Measurements from ENCODE around the gene KCNS1. TPM values are rescaled to one million over a fixed set of nuclear protein-coding genes. Genes with fewer than 3 reads are reported as not detected.
A peak's percentile ranks its signal among the peaks of the same experiment; 100 is the strongest.

Gene KCNS1
- total and polyA plus RNA-seq, 7 experiments from 2014 or later: 0.07 to 0.12 (median 0.08) TPM; not detected in 4

GRCh38 chr20:45060294-45060693 lies 40.6 kb downstream of the KCNS1 start:
- Mint-ChIP-seq H3K4me1 (peaks cover 36 to 91% (median 83%) of the 10 kb centered on the region in 7 donors), H3K27me3 (no peaks in the 10 kb centered on the region), H3K9me3 (no peaks in the 10 kb centered on the region), H3K4me3 (peak overlapping the region in 2 of 10 donors; percentile 10 to 39), H3K27ac (peak overlapping the region in 8 of 9 donors; percentile 9 to 85 (median 64)), H3K36me3 (peaks cover 14 to 40% (median 25%) of the 10 kb centered on the region in 5 donors)
- ATAC-seq (no peak), DNase-seq (no peak)
- Histone ChIP-seq H3K9me3 (ENCODE audit: control insufficient read depth in 2 of 3, low read length in 3 of 3) (no peaks in the 10 kb centered on the region), H3K36me3 (ENCODE audit: control insufficient read depth in 2 of 3, insufficient read depth in 3 of 3, low read length in 3 of 3) (peaks cover 11 to 49% (median 12%) of the 10 kb centered on the region in 3 experiments), H3K27me3 (ENCODE audit: control insufficient read depth in 2 of 2, insufficient read depth in 2 of 2, low read length in 2 of 2) (no peaks in the 10 kb centered on the region), H3K27ac (ENCODE audit: low read depth, low read length) (no peak overlapping the region), H3K4me3 (ENCODE audit: low read length) (no peak overlapping the region), H3K4me1 (ENCODE audit: control insufficient read depth in 2 of 2, insufficient read depth in 2 of 2, low read length in 2 of 2) (peaks cover 18% of the 10 kb centered on the region in 2 donors)
- ChIA-PET CTCF (interaction anchor here (1.2 kb wide), 1 partner anchor 16 kb away, joined by 5 read pairs; no protein-coding TSS in a partner anchor), POLR2A (interaction anchor here (1.7 kb wide), 1 partner anchor 64 kb away, joined by 6 read pairs; no protein-coding TSS in a partner anchor)
- intact Hi-C loops (cut with micrococcal nuclease): no loop called here

GRCh38 chr20:45059022-45059728 lies 41.8 kb downstream of the KCNS1 start:
- Histone ChIP-seq H3K27me3 (ENCODE audit: control insufficient read depth in 2 of 2, insufficient read depth in 2 of 2, low read length in 2 of 2) (no peaks in the 10 kb centered on the region), H3K27ac (ENCODE audit: low read depth, low read length) (no peak overlapping the region), H3K4me1 (ENCODE audit: control insufficient read depth in 2 of 2, insufficient read depth in 2 of 2, low read length in 2 of 2) (peaks cover 10 to 17% of the 10 kb centered on the region in 2 donors), H3K9me3 (ENCODE audit: control insufficient read depth in 2 of 3, low read length in 3 of 3) (no peaks in the 10 kb centered on the region), H3K36me3 (ENCODE audit: control insufficient read depth in 2 of 3, insufficient read depth in 3 of 3, low read length in 3 of 3) (peaks cover 11 to 54% (median 12%) of the 10 kb centered on the region in 3 experiments), H3K4me3 (ENCODE audit: low read length) (no peak overlapping the region)
- Mint-ChIP-seq H3K4me3 (peak overlapping the region in 4 of 10 donors; percentile 2 to 46 (median 16)), H3K36me3 (peaks cover 19 to 40% (median 31%) of the 10 kb centered on the region in 5 donors), H3K27me3 (no peaks in the 10 kb centered on the region), H3K4me1 (peaks cover 33 to 90% (median 83%) of the 10 kb centered on the region in 7 donors), H3K27ac (peak overlapping the region in 8 of 9 donors; percentile 26 to 77 (median 50)), H3K9me3 (no peaks in the 10 kb centered on the region)
- ATAC-seq (no peak), DNase-seq (no peak)
- ChIA-PET POLR2A (interaction anchor here (1.7 kb wide), 1 partner anchor 62 kb away, joined by 6 read pairs; no protein-coding TSS in a partner anchor), CTCF (interaction anchor here (0.9 to 1.2 kb wide), 3 partner anchors 11 to 36 kb away, joined by 3 to 5 read pairs (median 4); no protein-coding TSS in a partner anchor)
- intact Hi-C loops (cut with micrococcal nuclease): loop anchor here in 1 of 2 donors (2.0 kb wide), 1 partner anchor 14 kb away; no protein-coding TSS in a partner anchor

- no peak overlapping the region for H3K27ac ChIP-seq (ENCODE audit: low read depth, low read length)
- no peak for ATAC-seq
- peaks cover 17 to 44% (median 31%) of the 10 kb centered on the region in 5 donors for H3K36me3 Mint-ChIP-seq
Measured at GRCh38 chr20:45058168-45058850, 42.6 kb downstream of the KCNS1 start.

GRCh38 chr20:45056473-45057173 lies 44.3 kb downstream of the KCNS1 start:
- Mint-ChIP-seq H3K4me1 (peaks cover 46 to 96% (median 91%) of the 10 kb centered on the region in 7 donors), H3K27me3 (no peaks in the 10 kb centered on the region), H3K27ac (peak overlapping the region in 7 of 9 donors; percentile 17 to 78 (median 48)), H3K4me3 (peak overlapping the region in 1 of 10 donors; percentile 18), H3K36me3 (peaks cover 19 to 44% (median 25%) of the 10 kb centered on the region in 5 donors), H3K9me3 (no peaks in the 10 kb centered on the region)
- Histone ChIP-seq H3K27ac (ENCODE audit: low read depth, low read length) (no peak overlapping the region), H3K4me1 (ENCODE audit: control insufficient read depth in 2 of 2, insufficient read depth in 2 of 2, low read length in 2 of 2) (peaks cover 23 to 39% of the 10 kb centered on the region in 2 donors), H3K9me3 (ENCODE audit: control insufficient read depth in 2 of 3, low read length in 3 of 3) (no peaks in the 10 kb centered on the region), H3K27me3 (ENCODE audit: control insufficient read depth in 2 of 2, insufficient read depth in 2 of 2, low read length in 2 of 2) (no peaks in the 10 kb centered on the region), H3K4me3 (ENCODE audit: low read length) (no peak overlapping the region), H3K36me3 (ENCODE audit: control insufficient read depth in 2 of 3, insufficient read depth in 3 of 3, low read length in 3 of 3) (peaks cover 16 to 66% (median 22%) of the 10 kb centered on the region in 3 experiments)
- intact Hi-C loops (cut with micrococcal nuclease): loop anchor here in 1 of 2 donors (1.0 kb wide), 1 partner anchor 7 kb away; no protein-coding TSS in a partner anchor
- POLR2A ChIA-PET: no interaction called here
- no peak for DNase-seq
- no peak for ATAC-seq
- CTCF ChIA-PET: no interaction called here

More at GRCh38 chr20:45058168-45058850, 42.6 kb downstream of the KCNS1 start:
- Mint-ChIP-seq H3K4me3 (no peak overlapping the region), H3K27ac (peak overlapping the region in 7 of 9 donors; percentile 26 to 77 (median 56)), H3K9me3 (no peaks in the 10 kb centered on the region), H3K4me1 (peaks cover 33 to 90% (median 84%) of the 10 kb centered on the region in 7 donors), H3K27me3 (no peaks in the 10 kb centered on the region)
- CTCF ChIA-PET: interaction anchor here (0.9 to 1.1 kb wide), 2 partner anchors 11 to 37 kb away, joined by 3 to 4 read pairs; no protein-coding TSS in a partner anchor
- DNase-seq: no peak
- no peak overlapping the region for H3K4me3 ChIP-seq (ENCODE audit: low read length)
- intact Hi-C loops (cut with micrococcal nuclease): loop anchor here in 1 of 2 donors (2.0 kb wide), 1 partner anchor 14 kb away; no protein-coding TSS in a partner anchor
- POLR2A ChIA-PET: no interaction called here
- H3K27me3 ChIP-seq (ENCODE audit: control insufficient read depth in 2 of 2, insufficient read depth in 2 of 2, low read length in 2 of 2): no peaks in the 10 kb centered on the region
- peaks cover 12 to 22% of the 10 kb centered on the region in 2 donors for H3K4me1 ChIP-seq (ENCODE audit: control insufficient read depth in 2 of 2, insufficient read depth in 2 of 2, low read length in 2 of 2)
- no peaks in the 10 kb centered on the region for H3K9me3 ChIP-seq (ENCODE audit: control insufficient read depth in 2 of 3, low read length in 3 of 3)
- H3K36me3 ChIP-seq (ENCODE audit: control insufficient read depth in 2 of 3, insufficient read depth in 3 of 3, low read length in 3 of 3): peaks cover 13 to 63% (median 20%) of the 10 kb centered on the region in 3 experiments

- DNase-seq (no peak), ATAC-seq (no peak)
- peaks cover 11 to 58% (median 16%) of the 10 kb centered on the region in 3 experiments for H3K36me3 ChIP-seq (ENCODE audit: control insufficient read depth in 2 of 3, insufficient read depth in 3 of 3, low read length in 3 of 3)
- no peak overlapping the region for H3K4me3 ChIP-seq (ENCODE audit: low read length)
- intact Hi-C loops (cut with micrococcal nuclease): no loop called here
- H3K27me3 ChIP-seq (ENCODE audit: control insufficient read depth in 2 of 2, insufficient read depth in 2 of 2, low read length in 2 of 2): no peaks in the 10 kb centered on the region
- Mint-ChIP-seq H3K36me3 (peaks cover 15 to 44% (median 25%) of the 10 kb centered on the region in 5 donors), H3K9me3 (no peaks in the 10 kb centered on the region), H3K27ac (peak overlapping the region; percentile 27 to 86 (median 63)), H3K4me1 (peaks cover 50 to 94% (median 89%) of the 10 kb centered on the region in 7 donors), H3K4me3 (peak overlapping the region in 7 of 10 donors; percentile 2 to 61 (median 21)), H3K27me3 (no peaks in the 10 kb centered on the region)
- peak overlapping the region; percentile 37 for H3K27ac ChIP-seq (ENCODE audit: low read depth, low read length)
- H3K4me1 ChIP-seq (ENCODE audit: control insufficient read depth in 2 of 2, insufficient read depth in 2 of 2, low read length in 2 of 2): peaks cover 35 to 54% of the 10 kb centered on the region in 2 donors
- ChIA-PET POLR2A (interaction anchor here (0.7 kb wide), 1 partner anchor 9 kb away, joined by 3 read pairs; no protein-coding TSS in a partner anchor), CTCF (interaction anchor here (0.6 to 1.8 kb wide), 3 partner anchors 11 to 49 kb away, joined by 3 to 7 read pairs (median 4); no protein-coding TSS in a partner anchor)
- H3K9me3 ChIP-seq (ENCODE audit: control insufficient read depth in 2 of 3, low read length in 3 of 3): no peaks in the 10 kb centered on the region
Measured at GRCh38 chr20:45055056-45055455, 45.9 kb downstream of the KCNS1 start.
